IPS-18c (cell line): ENCODE measurements around the gene PAN3.

Source experiments
- H3K4me3 ChIP-seq: 2 replicates; pipeline ENCODE4 v1.7.0; 2013; ENCODE audit warnings: low read depth, mild to moderate bottlenecking, low read length, moderate library complexity; ENCODE audit not compliant: insufficient read depth
- H3K9me3 ChIP-seq: one replicate; pipeline ENCODE4 v1.6.1; 2013; ENCODE audit warnings: mild to moderate bottlenecking, low read length, moderate library complexity; ENCODE audit not compliant: control insufficient read depth, insufficient read depth

PAN3 gene

GRCh38 chr13:28337166-28338005, 199.0 kb downstream of the PAN3 start:
- no peaks in the 10 kb centered on the region for H3K9me3 ChIP-seq
- no peak overlapping the region for H3K4me3 ChIP-seq

- Histone ChIP-seq H3K9me3 (no peaks in the 10 kb centered on the region), H3K4me3 (no peak overlapping the region)
Measured at GRCh38 chr13:28338006-28338574, 199.7 kb downstream of the PAN3 start.

GRCh38 chr13:28338742-28339141, 200.4 kb downstream of the PAN3 start:
- Histone ChIP-seq H3K9me3 (no peaks in the 10 kb centered on the region), H3K4me3 (no peak overlapping the region)

GRCh38 chr13:28339419-28339818, 201.1 kb downstream of the PAN3 start:
- Histone ChIP-seq H3K4me3 (no peak overlapping the region), H3K9me3 (no peaks in the 10 kb centered on the region)

GRCh38 chr13:28340272-28340793, 202.0 kb downstream of the PAN3 start:
- no peak overlapping the region for H3K4me3 ChIP-seq
- H3K9me3 ChIP-seq: no peaks in the 10 kb centered on the region

- Histone ChIP-seq H3K4me3 (no peak overlapping the region), H3K9me3 (no peaks in the 10 kb centered on the region)
Measured at GRCh38 chr13:28342251-28342650, 203.9 kb downstream of the PAN3 start.

GRCh38 chr13:28344163-28344562, 205.8 kb downstream of the PAN3 start:
- Histone ChIP-seq H3K9me3 (no peaks in the 10 kb centered on the region), H3K4me3 (no peak overlapping the region)
